ENCODE data around the gene FTO.
A peak's percentile ranks its signal among the peaks of the same experiment; 100 is the strongest.
"Not testable (repeated sequence)": the region's sequence is repeated elsewhere in the genome, so short reads cannot be mapped to it uniquely, and the experiment has no call there.

Gene FTO

DNA sequence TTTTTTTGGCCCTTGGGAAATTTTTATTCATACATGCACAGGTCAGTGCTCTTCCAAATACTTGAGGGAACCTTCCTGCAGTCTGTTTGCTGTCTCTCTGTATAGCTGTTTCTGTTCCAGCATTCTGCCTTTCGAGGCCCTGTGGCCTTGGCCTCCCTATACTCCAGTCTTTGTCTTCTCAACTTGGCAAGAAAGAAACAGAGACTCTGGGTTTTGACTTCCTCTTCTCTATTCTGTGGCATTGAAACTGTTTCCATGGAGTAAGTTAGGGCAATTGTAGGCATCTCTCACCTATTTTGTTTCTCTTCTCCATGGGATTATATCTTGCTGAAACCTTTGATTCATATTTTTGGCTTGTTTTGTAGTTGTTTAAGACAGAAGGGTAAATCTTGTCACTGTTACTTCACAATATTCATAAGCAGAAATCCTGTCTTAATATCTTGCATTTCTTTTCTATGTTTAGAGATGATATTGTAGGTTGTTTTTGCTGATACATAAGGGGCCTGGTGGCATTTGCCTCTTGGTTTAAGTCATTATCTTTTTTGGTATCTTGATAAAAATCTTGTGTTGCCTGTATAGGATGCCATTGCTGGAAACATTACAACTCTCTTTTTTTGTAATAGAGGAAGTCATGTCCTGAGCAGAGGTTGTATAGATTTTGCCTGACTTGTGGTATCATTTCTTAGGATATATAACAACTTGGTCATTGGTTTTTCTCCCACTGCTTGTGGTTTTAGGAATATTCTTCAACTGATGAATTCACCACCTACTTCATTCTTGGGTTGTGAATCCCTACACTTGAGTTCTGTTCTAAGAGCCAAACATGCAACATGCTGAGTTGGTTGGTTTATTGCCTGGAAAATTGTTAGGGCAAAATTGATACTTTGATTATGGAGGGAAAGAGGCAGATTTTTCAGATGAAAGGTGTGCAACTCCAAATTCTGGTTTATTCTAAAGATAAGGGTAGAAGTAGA is 168.6 kb downstream of the FTO start:
- no peak for DNase-seq

DNA sequence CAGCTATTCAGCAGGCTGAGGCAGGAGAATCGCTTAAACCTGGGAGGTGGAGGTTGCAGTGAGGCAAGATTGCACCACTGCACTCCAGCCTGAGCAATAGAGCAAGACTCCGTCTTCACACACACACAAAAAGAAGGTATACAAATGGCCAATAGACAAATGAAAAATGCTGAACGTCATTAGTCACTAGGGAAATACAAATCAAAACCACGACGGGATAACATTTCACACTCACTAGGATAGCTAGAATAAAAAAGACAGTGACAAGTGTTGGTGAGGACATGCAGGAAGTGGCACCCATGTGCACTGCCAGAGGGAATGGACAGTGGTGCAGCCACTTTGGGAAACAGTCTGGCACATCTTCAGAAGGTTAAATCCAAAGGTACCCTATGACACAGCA is 172.9 kb downstream of the FTO start:
- DNase-seq = no peak

DNA sequence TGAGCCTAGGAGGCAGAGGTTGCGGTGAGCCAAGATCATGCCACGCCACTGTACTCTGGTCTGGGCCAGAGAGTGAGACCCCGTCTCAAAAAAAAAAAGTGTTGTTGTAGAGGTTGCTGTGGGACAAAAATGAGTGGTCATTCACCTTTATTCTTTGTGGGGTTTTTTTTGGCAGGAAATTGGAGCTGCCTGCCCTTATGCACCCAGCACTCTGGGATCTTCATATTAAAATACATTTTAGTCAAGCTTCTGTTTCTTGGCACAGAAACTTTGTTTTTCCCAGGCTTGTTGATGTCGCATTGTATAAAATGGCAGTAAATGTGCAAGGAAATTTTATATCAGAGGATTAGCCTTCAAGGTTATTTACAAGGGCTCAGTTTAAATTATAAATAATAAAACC is 174.3 kb downstream of the FTO start:
- DNase-seq = no peak

DNA sequence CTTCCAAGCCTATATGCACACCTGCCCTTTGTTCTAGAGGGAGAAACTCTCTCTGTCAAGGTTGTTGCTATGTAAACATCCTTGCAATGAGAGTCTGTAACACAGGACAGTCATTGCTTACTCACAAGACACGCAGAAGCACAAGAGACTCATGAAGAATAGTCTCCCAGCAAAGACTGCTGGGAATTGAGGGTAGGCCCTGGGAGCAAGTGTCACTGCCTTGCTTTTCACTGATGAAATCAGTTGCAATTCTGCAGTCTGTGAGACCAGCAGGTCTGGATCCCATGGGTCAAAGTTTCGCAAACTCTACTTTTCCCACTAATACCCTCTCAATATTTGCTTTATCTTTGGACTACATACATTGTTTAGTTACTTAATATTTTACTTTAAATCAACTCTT is 177.4 kb downstream of the FTO start:
- no peak for DNase-seq

- DNase-seq = no peak
These were observed 178.4 kb downstream of the FTO start for GRCh38 chr16:53882310-53882709.

- DNase-seq = no peak
These were observed 180.8 kb downstream of the FTO start for GRCh38 chr16:53884748-53885147.

GRCh38 chr16:53886482-53887378 is 182.8 kb downstream of the FTO start:
- no peak for DNase-seq

- no peak for DNase-seq
These were observed 184.3 kb downstream of the FTO start for GRCh38 chr16:53888222-53888621.

DNA sequence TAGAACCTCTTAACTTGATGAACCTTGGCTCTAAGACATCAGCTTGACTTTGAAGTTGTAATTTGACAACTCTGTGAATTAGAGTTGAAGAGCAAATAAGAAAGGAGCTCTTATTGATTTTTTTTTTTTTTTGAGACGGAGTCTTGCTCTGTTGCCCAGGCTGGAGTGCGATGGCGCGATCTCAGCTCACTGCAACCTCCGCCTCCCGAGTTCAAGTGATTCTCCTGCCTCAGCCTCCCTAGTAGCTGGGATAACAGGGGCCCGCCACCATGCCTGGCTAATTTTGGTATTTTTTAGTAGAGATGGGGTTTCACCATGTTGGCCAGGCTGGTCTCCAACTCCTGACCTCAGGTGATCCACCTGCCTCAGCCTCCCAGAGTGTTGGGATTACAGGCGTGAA is 186.9 kb downstream of the FTO start:
- DNase-seq = not testable (repeated sequence)

DNA sequence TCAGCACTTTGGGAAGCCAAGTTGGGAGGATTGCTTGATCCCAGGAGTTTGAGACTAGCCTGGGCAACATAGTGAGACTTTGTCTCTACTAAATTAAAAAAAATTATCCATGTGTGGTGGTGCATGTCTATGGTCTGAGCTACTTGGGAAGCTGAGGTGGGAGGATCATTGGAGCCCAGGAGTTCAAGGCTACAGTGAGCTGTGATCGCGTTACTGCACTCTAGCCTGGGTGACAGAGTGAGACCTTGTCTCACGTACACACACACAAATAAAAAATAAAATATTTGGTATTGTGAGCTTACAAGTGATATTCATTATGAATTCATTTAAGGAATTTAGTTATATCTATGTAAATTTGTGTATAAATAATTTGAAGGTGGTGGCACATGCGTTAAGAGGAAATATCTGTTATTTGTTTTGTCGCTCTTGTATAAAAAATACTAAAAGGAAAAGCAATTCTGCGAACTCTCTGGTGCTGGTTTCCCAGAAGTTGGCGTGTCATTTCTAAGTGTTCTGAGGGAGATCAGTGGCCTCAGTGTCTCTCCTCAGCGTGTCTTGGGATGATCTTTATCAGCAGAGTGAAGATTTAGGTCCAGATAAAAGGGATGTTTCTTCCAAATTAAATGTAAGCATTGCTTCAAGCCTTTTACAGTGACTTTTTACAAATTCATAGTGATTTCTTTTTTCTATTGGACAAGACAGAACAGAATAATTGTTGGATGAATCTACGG is 187.6 kb downstream of the FTO start:
- no peak for DNase-seq

DNA sequence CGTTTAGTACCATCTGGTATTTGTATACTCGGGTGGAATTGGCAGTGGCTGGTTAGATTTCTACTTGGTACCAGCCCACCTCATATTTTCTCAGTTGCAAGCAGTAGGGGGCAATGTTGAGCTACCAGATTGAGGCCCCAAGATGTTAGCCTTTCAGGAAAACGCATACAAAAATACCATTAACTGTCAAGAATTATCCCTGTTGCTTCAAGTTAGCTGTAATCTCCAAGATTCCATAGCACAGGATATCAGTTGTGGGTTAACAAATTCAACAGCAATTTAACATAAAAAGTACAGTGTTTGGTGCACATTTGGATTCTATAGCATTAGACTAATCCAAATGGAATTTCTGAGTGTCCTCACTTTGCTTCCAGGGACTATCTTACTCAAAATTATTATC is 188.2 kb downstream of the FTO start:
- peak; percentile 29 to 51 (median 50) for DNase-seq

GRCh38 chr16:53893731-53894435 is 189.9 kb downstream of the FTO start:
- peak in 2 of 3 donors; percentile 2 to 22 for DNase-seq

- DNase-seq = no peak
These were observed 190.7 kb downstream of the FTO start for GRCh38 chr16:53894686-53895085.

DNA sequence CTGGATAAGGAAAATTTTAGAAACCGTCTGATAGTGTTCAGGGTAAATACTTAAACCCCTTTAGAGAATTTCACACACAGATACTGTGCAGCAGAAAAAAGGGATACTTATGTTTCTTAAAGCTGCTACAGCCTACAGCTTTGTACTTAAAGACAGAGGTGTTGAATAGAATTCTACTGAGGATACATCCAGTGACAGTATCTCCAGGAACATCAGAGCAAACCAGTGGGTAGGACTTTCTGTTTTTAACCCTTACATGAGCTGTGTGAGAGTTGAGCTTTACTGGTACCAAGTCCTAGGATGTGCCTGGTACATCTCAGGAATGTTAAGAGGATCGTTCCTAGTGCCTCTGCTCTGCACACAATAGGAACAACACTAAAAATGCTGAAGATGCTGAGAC is 191.5 kb downstream of the FTO start:
- DNase-seq = no peak

- no peak for DNase-seq
These were observed 191.9 kb downstream of the FTO start for GRCh38 chr16:53895851-53896250.

DNA sequence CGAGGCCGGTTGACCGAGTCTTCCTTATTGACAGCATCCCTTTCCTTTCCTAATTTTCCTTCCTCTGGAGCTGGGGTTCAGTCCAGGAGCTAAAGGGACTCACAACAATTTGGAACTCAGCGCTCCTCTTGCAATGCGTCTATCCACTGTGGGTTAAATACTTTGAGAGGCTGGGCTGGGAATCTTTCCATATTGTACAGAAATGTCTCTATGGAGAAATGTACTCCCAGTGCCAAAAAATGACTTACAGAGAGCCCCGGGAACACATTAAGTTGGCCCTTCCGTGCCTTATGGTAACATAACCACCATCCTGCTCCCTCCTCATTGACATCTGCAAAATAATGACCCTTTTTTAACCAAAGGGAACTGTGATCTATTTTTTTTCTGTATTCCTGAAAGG is 192.8 kb downstream of the FTO start:
- DNase-seq = no peak

GRCh38 chr16:53898993-53899392 is 195.0 kb downstream of the FTO start:
- DNase-seq = no peak

DNA sequence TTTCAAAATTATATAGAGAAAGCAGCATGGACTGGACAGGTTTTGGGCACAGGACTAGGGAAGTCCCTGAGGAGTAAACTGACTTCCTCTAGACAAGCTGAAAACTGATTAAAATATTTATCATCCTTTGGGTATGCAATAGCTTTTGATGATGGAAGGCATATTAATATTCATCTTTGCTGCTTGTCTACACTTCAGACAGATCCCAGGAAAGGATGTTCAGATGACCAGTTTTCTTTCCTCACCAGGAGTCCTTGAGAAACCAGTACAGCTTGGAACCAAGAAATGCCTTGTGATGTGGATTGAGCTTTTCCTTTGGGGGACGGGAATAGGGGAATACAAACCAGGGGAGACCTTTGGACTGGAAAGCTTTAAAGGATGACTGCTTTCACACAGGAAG is 195.5 kb downstream of the FTO start:
- no peak for DNase-seq

DNA sequence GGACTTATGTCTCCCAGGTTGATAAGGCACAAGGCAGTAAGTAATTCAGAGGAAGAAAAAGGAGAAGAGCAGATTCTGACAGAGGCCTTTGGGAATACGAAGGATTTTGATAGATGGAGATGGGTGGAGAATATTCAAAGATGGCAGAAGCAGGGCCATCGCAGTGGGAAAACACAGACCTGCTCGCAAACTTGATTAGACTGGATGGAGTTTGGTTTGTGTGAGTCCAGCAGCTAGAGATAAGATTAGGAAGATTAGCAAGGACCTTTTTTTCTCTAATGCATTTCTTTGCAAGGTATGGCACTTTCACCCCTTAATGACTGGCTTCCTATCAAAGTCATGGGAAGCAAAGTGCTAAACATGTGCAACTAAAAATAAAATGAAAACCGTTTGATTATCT is 196.7 kb downstream of the FTO start:
- no peak for DNase-seq

DNA sequence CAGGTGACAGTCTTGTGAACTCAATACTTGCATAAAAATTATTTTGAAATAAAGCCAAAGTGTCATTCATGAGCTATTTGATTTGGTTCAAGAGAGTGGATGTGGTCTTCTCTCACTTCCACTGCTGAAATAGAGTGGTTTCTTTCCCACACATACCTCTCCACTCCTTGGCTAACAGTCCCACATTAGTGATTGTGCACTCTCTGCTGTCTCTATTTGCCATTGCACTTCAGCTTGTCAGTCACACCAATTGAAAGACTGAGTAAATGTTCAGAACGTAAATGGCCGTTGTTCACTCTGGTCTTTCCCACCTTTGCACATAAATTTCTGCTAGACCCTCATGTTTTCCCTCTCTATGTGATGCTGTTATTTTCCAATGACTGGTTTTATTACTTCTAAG is 197.5 kb downstream of the FTO start:
- no peak for DNase-seq

DNA sequence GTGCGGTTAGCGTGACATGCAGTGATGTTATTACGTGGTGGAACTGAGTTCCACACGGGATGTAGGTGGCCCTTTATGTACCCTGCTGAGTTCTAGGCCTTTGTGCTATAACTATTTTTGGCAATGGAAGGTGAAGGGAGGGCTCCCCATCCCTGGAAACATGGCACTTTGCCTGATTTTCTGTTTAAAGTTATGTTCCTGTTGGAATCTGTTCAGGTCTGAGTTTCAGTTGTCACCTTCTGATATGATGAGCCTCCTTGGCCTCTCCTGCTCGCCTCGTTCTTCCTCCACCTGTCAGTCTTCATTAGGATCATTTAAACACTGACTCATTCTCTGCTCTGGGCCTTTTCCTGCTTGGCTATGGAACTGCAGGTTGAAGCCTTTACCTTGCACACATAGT is 200.6 kb downstream of the FTO start:
- DNase-seq = no peak

- DNase-seq = no peak
These were observed 201.1 kb downstream of the FTO start for GRCh38 chr16:53905028-53905427.

Data from suppressor macrophage treated with lipopolysaccharide for 1 hour (primary cell).